Keratinocyte (primary cell): ENCODE results near the gene SELENBP1. TPM values are rescaled to one million over a fixed set of nuclear protein-coding genes. Genes with fewer than 3 reads are reported as not detected.

Source experiments
- DNase-seq: peaks from one replicate; pipeline ENCODE4 v3.0.0-alpha.2; 2011; ENCODE audit warnings: low read depth, missing footprints, low spot score
- FAIRE-seq: peaks from 2 replicates; lab custom pipeline; 2011; peaks lifted over from hg19 to GRCh38; lab: Jason Lieb, UNC
- H2AFZ ChIP-seq: 2 replicates; pipeline ENCODE4 v1.6.0; 2012; ENCODE audit warnings: low read length, control low read depth, inconsistent platforms; ENCODE audit not compliant: control insufficient read depth
- H3K27ac ChIP-seq: 2 replicates; pipeline ENCODE4 v1.5.1; 2011; ENCODE audit warnings: low read length; ENCODE audit not compliant: control insufficient read depth, insufficient read depth
- H3K27me3 ChIP-seq: 3 replicates; pipeline ENCODE4 v1.6.0; 2011; ENCODE audit warnings: low read length; ENCODE audit not compliant: control insufficient read depth, insufficient read depth; ENCODE audit errors: extremely low read depth
- H3K36me3 ChIP-seq, 2 experiments: 2 replicates in 1 of 2; 3 replicates in 1 of 2; pipeline ENCODE4 v1.5.1; 2011; ENCODE audit warnings: low read length in 2 of 2, mild to moderate bottlenecking in 1 of 2; ENCODE audit not compliant: control insufficient read depth in 2 of 2, insufficient read depth in 2 of 2; ENCODE audit errors: extremely low read depth in 1 of 2
- H3K4me1 ChIP-seq: 3 replicates; pipeline ENCODE4 v1.5.1; 2011; ENCODE audit warnings: low read length; ENCODE audit not compliant: control insufficient read depth, insufficient read depth; ENCODE audit errors: extremely low read depth
- H3K4me2 ChIP-seq: 3 replicates; pipeline ENCODE4 v1.6.0; 2011; ENCODE audit warnings: low read depth, low read length; ENCODE audit not compliant: control insufficient read depth, insufficient read depth; ENCODE audit errors: extremely low read depth
- H3K4me3 ChIP-seq, 3 experiments: fragments of 200-600 bp in 1 of 3; sonication (generic) in 1 of 3; 2 replicates in 2 of 3; 3 replicates in 1 of 3; pipeline ENCODE4 v1.5.1; 2011 to 2016; ENCODE audit warnings: low read length in 3 of 3, mild to moderate bottlenecking in 3 of 3, control low read depth in 2 of 3, inconsistent platforms in 1 of 3, low read depth in 1 of 3, mixed read lengths in 1 of 3, mixed run types in 1 of 3, moderate library complexity in 1 of 3; ENCODE audit not compliant: control insufficient read depth in 2 of 3, insufficient read depth in 2 of 3; ENCODE audit errors: extremely low read depth in 1 of 3
- H3K79me2 ChIP-seq: 2 replicates; pipeline ENCODE4 v1.6.0; 2012; ENCODE audit warnings: low read length; ENCODE audit not compliant: control insufficient read depth, insufficient read depth
- H3K9ac ChIP-seq: 3 replicates; pipeline ENCODE4 v1.6.0; 2011; ENCODE audit warnings: low read length; ENCODE audit not compliant: control insufficient read depth, insufficient read depth; ENCODE audit errors: extremely low read depth
- H3K9me1 ChIP-seq: 3 replicates; pipeline ENCODE4 v1.6.0; 2011; ENCODE audit warnings: low read length; ENCODE audit not compliant: control insufficient read depth, insufficient read depth; ENCODE audit errors: extremely low read depth
- H3K9me3 ChIP-seq: 2 replicates; pipeline ENCODE4 v1.5.1; 2012; ENCODE audit warnings: low read depth, low read length; ENCODE audit not compliant: control insufficient read depth
- H4K20me1 ChIP-seq: 3 replicates; pipeline ENCODE4 v1.6.0; 2011; ENCODE audit warnings: low read length; ENCODE audit not compliant: control insufficient read depth, insufficient read depth; ENCODE audit errors: extremely low read depth
- EZH2 ChIP-seq: IDR thresholded peaks from one replicate; pipeline ENCODE4 v1.6.1; 2012; ENCODE audit warnings: inconsistent platforms, mild to moderate bottlenecking, low read length, moderate library complexity
- dilution Hi-C: fragments of 300-500 bp; cut with MboI; formaldehyde crosslinking; loops from one replicate; pipeline ENCODE4 v1.7.0; 2020; ENCODE audit warnings: low sequenced_read_pairs; ENCODE audit not compliant: extremely low pct_ligation_motif_present
- polyA plus RNA-seq, 5 experiments: library from polyadenylated mRNA; depleted of rRNA in 3 of 5; stranded (reverse) in 3 of 5; stranded (forward) in 1 of 5; unstranded in 1 of 5; fragments of >200 nt; gene quantifications; 1 replicate in 1 of 5; 2 replicates in 3 of 5; 3 replicates in 1 of 5; pipeline versions ENCODE4 v1.2.1 to v1.2.3, GENCODE V29; 2011 to 2012; ENCODE audit warnings: missing spikeins in 2 of 5, low read depth in 1 of 5, low replicate concordance in 1 of 5
- TF ChIP-seq, protein P1 (sequence below), 3 experiments: IDR thresholded peaks in 1 of 3; conservative IDR thresholded peaks in 1 of 3; optimal IDR thresholded peaks in 1 of 3; 2 replicates in 2 of 3; 3 replicates in 1 of 3; pipeline versions ENCODE3 to v1.5.1; 2011; ENCODE audit warnings: low read length in 3 of 3, mild to moderate bottlenecking in 3 of 3, moderate library complexity in 2 of 3, control low read depth in 1 of 3, inconsistent platforms in 1 of 3; ENCODE audit not compliant: insufficient read depth in 2 of 3; ENCODE audit errors: extremely low read depth in 1 of 3

SELENBP1 gene
- polyA plus RNA-seq, 1 donor (not counting 4 experiments of a cell fraction or from before 2014, with no cell fraction given) = 3.0 TPM

- no peaks in the 10 kb centered on the region for H3K9me3 ChIP-seq
- peak overlapping the region; percentile 98 for H3K9ac ChIP-seq
- H3K4me3 ChIP-seq = peak overlapping the region; percentile 74 to 84 (median 74)
- H3K27me3 ChIP-seq = no peaks in the 10 kb centered on the region
- TF ChIP-seq, protein P1, sequence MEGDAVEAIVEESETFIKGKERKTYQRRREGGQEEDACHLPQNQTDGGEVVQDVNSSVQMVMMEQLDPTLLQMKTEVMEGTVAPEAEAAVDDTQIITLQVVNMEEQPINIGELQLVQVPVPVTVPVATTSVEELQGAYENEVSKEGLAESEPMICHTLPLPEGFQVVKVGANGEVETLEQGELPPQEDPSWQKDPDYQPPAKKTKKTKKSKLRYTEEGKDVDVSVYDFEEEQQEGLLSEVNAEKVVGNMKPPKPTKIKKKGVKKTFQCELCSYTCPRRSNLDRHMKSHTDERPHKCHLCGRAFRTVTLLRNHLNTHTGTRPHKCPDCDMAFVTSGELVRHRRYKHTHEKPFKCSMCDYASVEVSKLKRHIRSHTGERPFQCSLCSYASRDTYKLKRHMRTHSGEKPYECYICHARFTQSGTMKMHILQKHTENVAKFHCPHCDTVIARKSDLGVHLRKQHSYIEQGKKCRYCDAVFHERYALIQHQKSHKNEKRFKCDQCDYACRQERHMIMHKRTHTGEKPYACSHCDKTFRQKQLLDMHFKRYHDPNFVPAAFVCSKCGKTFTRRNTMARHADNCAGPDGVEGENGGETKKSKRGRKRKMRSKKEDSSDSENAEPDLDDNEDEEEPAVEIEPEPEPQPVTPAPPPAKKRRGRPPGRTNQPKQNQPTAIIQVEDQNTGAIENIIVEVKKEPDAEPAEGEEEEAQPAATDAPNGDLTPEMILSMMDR (optimal IDR thresholded peaks at IDR 0.05 in 1 of 3, IDR thresholded peaks at IDR 0.05 in 1 of 3, conservative IDR thresholded peaks at IDR 0.05 in 1 of 3; ENCODE audit: extremely low read depth in 1 of 3, insufficient read depth in 2 of 3, low read length in 3 of 3) = no peak
- TF ChIP-seq EZH2 = no peak
- dilution Hi-C loops = no loop called here
- DNase-seq = no peak
- peak overlapping the region; percentile 68 for H3K4me2 ChIP-seq
- peaks cover 18 to 21% of the 10 kb centered on the region in 2 experiments for H3K36me3 ChIP-seq
- FAIRE-seq = no peak
- H4K20me1 ChIP-seq = no peaks in the 10 kb centered on the region
- no peaks in the 10 kb centered on the region for H3K79me2 ChIP-seq
- no peak overlapping the region for H2AFZ ChIP-seq
- H3K4me1 ChIP-seq = peaks cover 4% of the 10 kb centered on the region
- no peaks in the 10 kb centered on the region for H3K9me1 ChIP-seq
- peak overlapping the region; percentile 99 for H3K27ac ChIP-seq
These were observed 26.3 kb downstream of the SELENBP1 start for GRCh38 chr1:151346082-151346768.

GRCh38 chr1:151344291-151344690 lies 28.2 kb downstream of the SELENBP1 start:
- Histone ChIP-seq H3K9ac (no peak overlapping the region), H3K9me1 (no peaks in the 10 kb centered on the region), H2AFZ (no peak overlapping the region), H3K4me2 (no peak overlapping the region), H3K9me3 (no peaks in the 10 kb centered on the region), H3K4me3 (no peak overlapping the region), H3K79me2 (no peaks in the 10 kb centered on the region), H3K4me1 (peaks cover 4% of the 10 kb centered on the region), H3K36me3 (peaks cover 18 to 21% of the 10 kb centered on the region in 2 experiments), H3K27me3 (no peaks in the 10 kb centered on the region), H3K27ac (no peak overlapping the region), H4K20me1 (no peaks in the 10 kb centered on the region)
- no peak for TF ChIP-seq EZH2
- TF ChIP-seq, protein P1 (optimal IDR thresholded peaks at IDR 0.05 in 1 of 3, IDR thresholded peaks at IDR 0.05 in 1 of 3, conservative IDR thresholded peaks at IDR 0.05 in 1 of 3; ENCODE audit: extremely low read depth in 1 of 3, insufficient read depth in 2 of 3, low read length in 3 of 3) = no peak
- DNase-seq (no peak), FAIRE-seq (no peak)
- dilution Hi-C loops = no loop called here
